HG02763 (cell line): Measurements from ENCODE around the gene CCDC149.

ENCODE experiments used
- ATAC-seq: cut with Tn5 transposase; IDR thresholded peaks from one replicate; pipeline ENCODE4 v1.9.1; 2021; ENCODE audit warnings: mild to moderate bottlenecking, moderate library complexity; ENCODE audit not compliant: unreplicated experiment

The CCDC149 gene

DNA sequence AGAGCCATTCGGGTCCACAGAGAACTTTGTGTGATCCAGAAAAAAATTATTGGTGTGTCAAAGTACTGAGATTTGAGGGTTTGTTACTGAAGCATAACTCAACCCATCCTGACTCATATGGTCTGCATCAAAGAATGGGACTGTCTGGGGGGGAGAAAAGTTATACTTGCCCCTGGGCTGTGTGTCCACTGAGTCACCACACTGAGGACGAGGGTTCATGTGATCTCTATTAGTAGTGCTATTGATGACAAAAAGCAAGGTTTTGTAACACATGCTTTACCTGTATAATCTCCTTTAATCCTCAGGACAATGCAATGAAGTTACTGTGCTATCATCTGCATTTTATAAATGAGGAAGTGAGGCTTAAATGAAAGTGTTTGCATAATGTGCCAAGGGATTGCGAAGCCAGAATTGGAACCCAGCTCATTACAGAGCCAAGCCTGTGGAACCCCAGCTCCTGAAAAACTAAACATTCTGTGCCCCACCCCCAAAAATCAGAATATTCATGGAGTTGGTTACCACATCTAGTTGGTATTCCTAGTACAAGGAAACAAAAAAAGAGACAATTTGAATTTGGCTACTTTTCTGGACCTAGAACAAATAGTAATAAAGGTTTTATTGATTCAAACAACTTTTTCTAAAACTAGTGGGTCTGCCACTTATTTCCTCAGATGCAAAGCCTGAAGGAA is 31.2 kb downstream of the CCDC149 start:
- no peak for ATAC-seq

DNA sequence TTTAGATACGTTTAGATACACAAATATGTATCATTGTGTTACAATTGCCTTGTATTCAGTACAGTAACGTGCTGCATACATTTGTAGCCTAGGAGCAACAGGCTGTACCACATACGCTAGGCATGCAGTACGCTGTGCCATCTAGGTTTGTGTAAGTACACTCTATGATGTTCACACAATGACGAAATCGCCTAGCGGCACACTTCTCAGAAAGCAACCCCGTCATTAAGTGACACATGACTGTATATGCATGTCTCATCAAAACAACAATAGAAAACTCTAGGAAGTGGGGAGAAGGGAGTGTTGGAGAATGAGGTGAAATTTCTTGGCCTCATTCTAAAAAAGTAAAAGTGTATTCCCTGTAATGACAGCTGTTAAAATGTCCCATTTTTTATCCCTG is 32.7 kb downstream of the CCDC149 start:
- ATAC-seq = no peak

- no peak for ATAC-seq
These were observed 34.2 kb downstream of the CCDC149 start for GRCh38 chr4:24878636-24879016.

DNA sequence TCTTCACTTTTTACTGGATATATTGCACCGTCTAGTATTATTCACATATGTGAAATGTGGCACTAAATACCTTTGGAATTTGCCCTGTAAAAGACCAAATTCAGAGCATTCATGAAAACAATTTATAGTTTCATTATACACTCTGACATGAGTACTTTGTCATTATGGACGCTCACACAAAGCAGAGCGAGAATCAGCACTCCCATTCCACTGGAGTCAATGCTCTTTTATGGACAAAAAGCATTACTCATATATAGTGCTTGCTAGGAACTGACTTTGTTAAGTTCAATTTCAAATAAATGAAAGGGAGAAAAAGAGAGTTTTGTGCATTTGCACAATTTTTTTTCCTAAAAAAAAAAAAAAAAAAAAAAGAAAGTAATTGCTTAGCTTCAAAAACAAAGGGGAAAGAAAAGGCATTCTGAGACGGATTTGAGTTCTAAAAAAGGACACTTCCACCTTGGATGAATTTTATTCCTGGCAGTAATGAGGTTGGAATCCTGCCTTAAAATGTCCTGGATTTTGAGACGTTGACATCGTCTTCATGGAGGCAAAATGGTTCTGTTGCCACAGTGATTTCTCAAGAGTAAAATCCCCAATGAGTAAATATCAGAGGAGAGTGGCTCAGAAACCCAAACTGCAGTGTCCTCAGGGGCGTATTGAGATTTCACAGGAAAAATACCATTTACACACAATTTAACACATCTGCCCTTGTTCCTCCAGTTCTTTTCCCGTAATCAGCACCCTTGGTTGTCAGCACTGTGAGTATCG is 34.8 kb downstream of the CCDC149 start:
- ATAC-seq = no peak

- no peak for ATAC-seq
These were observed 36.4 kb downstream of the CCDC149 start for GRCh38 chr4:24876431-24876830.

DNA sequence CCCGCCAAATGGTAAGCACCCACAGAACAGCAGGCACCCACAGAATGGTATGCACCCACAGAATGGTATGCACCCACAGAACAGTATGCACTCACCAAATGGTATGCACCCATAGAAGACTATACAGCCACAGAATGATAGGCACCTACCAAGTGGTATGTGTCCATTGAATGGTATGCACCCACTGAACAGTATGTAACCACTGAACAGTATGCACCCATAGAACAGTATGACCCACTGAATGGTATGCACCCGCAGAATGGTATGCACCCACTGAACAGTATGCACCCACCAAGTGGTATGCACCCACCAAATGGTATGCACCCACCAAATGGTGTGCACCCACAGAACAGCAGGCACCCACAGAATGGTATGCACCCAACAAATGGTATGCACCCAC is 40.1 kb downstream of the CCDC149 start:
- ATAC-seq = no peak

DNA sequence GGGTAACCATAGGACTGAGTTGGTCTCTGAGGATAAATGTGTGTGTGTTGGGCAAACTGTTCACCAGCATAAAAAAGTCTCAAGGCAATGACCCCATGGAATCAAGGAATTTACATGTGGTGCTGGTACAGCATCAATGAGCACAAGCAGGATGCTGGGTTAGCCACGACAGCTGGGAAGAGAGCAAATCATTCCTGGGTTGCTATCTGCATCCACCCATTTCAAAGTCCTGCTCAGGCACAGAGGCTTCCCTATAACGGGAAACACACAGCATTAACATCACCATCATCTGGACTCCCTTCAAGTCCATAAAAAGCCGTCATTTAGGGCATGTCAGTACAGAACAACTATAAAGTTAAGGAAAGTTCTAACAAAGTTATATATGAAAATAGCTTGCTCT is 41.6 kb downstream of the CCDC149 start:
- no peak for ATAC-seq

GRCh38 chr4:24867766-24868296 is 45.0 kb downstream of the CCDC149 start:
- no peak for ATAC-seq

DNA sequence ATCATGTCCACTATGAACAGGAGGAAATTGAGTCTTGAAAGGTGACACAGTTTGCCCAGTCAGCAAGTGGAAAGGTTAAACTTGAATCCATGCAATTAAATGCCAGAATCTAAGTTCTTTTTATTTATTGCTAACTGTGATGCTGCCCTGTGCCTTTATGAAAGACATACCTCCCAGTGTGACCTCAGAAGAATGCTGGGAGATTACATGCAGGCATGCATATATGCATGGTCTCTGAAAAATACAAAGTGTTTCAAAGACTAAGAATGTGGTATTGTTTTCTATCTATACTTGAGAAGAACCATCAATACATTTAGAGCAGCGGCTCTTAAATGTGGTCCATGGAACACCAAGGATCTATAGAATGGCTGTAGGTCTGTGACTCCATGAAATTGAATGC is 45.6 kb downstream of the CCDC149 start:
- no peak for ATAC-seq

- no peak for ATAC-seq
These were observed 47.4 kb downstream of the CCDC149 start for GRCh38 chr4:24865401-24865800.

DNA sequence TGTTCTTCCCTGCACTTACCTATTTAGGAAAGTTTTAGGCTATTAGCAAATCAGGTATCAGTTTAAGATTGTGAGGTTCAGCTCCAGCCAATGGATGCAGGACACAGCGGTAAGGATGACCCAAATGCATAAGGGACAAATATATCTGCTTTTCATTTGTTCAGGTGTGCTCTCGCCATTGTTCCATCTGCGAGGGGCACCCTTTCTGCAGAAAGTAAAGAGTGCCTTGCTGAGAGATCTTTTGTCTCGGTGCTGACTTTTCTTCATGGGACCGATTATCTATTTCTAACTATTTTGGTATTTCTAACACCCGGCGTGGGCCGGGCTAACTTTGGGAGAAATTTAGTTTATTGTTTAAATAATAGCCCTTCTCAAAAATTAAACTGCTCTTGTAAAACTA is 49.0 kb downstream of the CCDC149 start:
- ATAC-seq = no peak

DNA sequence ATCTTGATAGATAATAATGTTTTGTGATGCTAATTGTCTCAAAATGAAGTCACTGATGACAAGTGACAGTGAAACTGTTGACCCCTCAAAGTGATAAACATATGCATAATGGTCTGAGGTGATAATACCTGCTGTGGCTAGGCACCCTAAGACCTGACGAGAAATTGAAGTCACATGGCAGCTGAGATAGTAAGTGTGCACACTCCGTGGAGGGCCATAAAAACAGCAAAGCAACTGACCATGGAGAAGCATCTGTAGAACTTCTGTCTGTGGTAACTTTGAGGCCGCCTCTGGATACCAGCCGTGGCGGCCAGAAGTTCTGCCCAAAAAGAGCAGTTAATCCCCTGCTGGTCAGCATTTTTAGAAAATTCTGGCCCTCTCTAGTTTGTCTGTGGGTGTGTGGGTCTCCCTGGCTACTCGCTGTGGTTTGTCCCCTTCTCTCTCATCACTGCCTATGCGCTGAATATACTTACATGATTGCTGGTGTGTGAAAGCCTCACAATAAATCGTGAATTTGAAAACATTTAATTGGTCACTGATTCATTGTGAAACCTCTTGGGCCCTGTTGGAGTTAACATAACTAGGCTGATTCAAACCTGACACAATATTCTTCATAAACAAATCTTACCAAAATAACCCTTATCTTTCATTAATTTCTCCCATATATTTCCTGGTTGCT is 50.6 kb downstream of the CCDC149 start:
- ATAC-seq = no peak

GRCh38 chr4:24858550-24858949 is 54.3 kb downstream of the CCDC149 start:
- no peak for ATAC-seq

DNA sequence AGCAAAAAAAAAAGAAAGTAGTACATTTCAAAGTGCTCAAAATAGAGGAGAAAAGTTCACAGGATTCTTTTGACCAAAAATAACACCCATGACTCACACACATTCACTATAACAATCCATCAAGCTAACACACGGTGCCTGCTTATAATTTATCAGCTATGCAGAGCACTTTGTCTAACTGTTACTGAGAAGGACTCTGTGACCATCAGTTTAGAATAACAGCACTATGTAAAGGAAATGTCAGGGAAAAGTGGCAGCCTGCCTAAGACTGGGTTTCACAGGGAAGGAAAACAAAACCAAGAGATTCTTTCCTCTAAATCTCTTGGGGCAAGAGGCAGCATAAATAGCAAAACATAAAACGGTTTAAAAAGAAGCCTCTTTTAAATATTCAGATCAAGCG is 54.8 kb downstream of the CCDC149 start:
- no peak for ATAC-seq

GRCh38 chr4:24856586-24856985 is 56.3 kb downstream of the CCDC149 start:
- peak; percentile 97 for ATAC-seq

- no peak for ATAC-seq
These were observed 57.1 kb downstream of the CCDC149 start for GRCh38 chr4:24855741-24856140.

DNA sequence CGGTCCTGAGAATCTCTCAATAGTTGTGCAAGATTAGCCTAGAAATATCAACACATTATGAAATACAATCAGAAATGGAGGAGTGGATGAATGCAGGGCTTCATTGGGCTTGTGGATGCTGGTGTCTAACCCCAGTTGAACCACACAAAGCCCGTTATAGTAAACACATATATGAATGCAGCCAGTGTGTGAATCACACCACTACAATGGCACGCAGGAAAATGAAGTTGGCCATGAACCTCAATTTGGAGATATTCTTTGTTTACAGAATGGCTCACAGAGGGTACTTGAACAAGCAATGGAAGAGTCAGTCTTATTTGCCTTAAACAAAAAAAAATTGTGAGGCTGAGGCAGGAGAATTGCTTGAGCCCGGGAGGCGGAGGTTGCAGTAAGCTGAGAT is 59.7 kb downstream of the CCDC149 start:
- no peak for ATAC-seq

DNA sequence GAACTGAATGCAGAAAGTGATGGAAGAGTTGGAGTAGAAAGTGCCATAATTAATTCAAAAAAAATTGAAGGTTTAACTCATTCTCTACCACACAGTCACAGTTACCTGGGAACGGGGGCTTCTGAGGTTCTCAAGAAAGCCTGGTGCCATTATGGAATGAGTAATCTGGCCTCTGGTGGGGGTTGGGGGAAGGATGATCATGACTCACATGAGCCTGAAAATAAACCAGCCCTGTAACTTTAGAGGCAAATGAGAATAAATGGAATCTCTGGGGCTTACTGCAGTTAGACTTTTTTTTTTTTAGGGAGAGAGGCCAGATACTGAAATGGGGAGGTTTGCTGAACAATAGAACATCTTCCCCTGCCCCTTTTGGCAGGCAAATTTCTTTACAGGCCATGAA is 62.2 kb downstream of the CCDC149 start:
- ATAC-seq = no peak

GRCh38 chr4:24849756-24850155 is 63.1 kb downstream of the CCDC149 start:
- ATAC-seq = no peak

DNA sequence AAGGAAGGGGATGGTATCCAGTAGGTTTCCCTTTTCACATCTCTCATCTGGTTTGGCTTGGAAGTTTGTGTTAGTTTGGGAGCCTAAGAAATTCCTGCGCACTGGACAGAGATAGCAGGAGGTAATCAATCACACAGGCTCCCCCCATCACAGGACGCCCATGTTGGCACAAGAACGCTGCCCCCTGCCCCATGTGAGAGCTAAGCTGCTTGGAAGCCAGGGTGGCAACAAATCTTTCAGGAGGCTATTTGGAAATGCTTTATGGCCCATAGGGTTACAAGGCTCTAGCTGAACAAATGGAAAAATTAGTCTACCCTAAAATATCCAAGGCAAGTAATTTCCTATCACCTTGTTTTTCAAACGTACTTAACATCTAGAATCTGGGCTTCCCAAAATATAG is 63.5 kb downstream of the CCDC149 start:
- no peak for ATAC-seq

DNA sequence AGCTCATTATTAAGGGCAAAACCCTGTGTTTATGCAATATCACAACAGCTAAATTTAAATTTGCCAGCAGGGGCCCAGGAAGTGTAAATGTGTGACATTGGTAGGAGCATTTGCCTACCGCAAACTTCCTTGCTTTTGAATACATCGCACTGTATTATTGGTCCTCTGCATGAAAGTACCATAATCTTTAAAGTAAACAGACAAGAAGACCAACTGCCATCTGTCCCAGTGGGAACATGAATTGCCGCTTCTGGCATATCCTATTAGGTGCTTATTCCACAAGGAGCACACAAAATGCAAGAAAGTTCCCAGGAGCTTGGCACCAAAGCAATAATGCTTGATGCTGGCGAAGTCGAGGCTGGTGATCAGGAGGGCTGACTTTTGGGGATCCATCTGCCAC is 66.1 kb downstream of the CCDC149 start:
- ATAC-seq = no peak

GRCh38 chr4:24845902-24846301 is 66.9 kb downstream of the CCDC149 start:
- ATAC-seq = no peak
